K562 (cell line): Measurements from ENCODE around the gene USH2A.

Experiments used
- CBFA2T3 ChIP-seq: fragments of 450-650 bp; IDR thresholded peaks from 2 replicates; pipeline ENCODE4 v1.6.1; 2017
- COPS2 ChIP-seq: fragments of 450-650 bp; conservative IDR thresholded peaks from 2 replicates; pipeline ENCODE4 v1.6.1; 2016; ENCODE audit warnings: mild to moderate bottlenecking, moderate library complexity
- EGR1 ChIP-seq: fragments of 450-650 bp; conservative IDR thresholded peaks from 2 replicates; pipeline ENCODE4 v1.6.1; 2017; ENCODE audit warnings: mild to moderate bottlenecking
- EZH2 ChIP-seq: IDR thresholded peaks from 2 replicates; pipeline ENCODE4 v1.6.1; 2012; ENCODE audit warnings: low read depth, mild to moderate bottlenecking, inconsistent platforms, low read length, borderline replicate concordance
- TARDBP ChIP-seq: fragments of 450-650 bp; IDR thresholded peaks from 2 replicates; pipeline ENCODE4 v1.6.1; 2016
- ZNF134 ChIP-seq: fragments of 250-450 bp; sonication (Bioruptor Pico); conservative IDR thresholded peaks from 2 replicates; pipeline ENCODE4 v1.4.0; 2020
- ZNF274 ChIP-seq: IDR thresholded peaks from 2 replicates; pipeline ENCODE4 v1.6.1; 2011; ENCODE audit warnings: low read depth, mild to moderate bottlenecking, low read length, moderate library complexity, borderline replicate concordance
- ZNF717 ChIP-seq: fragments of 250-450 bp; sonication (Bioruptor Pico); IDR thresholded peaks from 2 replicates; pipeline ENCODE4 v1.5.0; 2021
- TF ChIP-seq, protein P1 (sequence below): sonication (generic); formaldehyde crosslinking; IDR thresholded peaks from 2 replicates; pipeline ENCODE4 v1.8.1; 2022; ENCODE audit warnings: missing genetic modification reagents
- TF ChIP-seq, protein P2 (sequence below): sonication (generic); formaldehyde crosslinking; IDR thresholded peaks from 2 replicates; pipeline ENCODE4 v1.9.0; 2022; ENCODE audit warnings: mild to moderate bottlenecking, missing genetic modification reagents
- TF ChIP-seq, protein P3 (sequence below): fragments of 250-450 bp; sonication (Bioruptor Pico); IDR thresholded peaks from 2 replicates; pipeline ENCODE4 v1.4.0; 2020; ENCODE audit warnings: mild to moderate bottlenecking, moderate library complexity
- TF ChIP-seq, protein P4 (sequence below): fragments of 250-450 bp; sonication (Bioruptor Pico); IDR thresholded peaks from 2 replicates; pipeline ENCODE4 v1.5.0; 2021; ENCODE audit warnings: mild to moderate bottlenecking, borderline replicate concordance
- TF ChIP-seq, protein P5 (sequence below): sonication (generic); formaldehyde crosslinking; IDR thresholded peaks from 2 replicates; pipeline ENCODE4 v1.8.0; 2022; ENCODE audit warnings: mild to moderate bottlenecking, low read depth, missing genetic modification reagents

DNA sequence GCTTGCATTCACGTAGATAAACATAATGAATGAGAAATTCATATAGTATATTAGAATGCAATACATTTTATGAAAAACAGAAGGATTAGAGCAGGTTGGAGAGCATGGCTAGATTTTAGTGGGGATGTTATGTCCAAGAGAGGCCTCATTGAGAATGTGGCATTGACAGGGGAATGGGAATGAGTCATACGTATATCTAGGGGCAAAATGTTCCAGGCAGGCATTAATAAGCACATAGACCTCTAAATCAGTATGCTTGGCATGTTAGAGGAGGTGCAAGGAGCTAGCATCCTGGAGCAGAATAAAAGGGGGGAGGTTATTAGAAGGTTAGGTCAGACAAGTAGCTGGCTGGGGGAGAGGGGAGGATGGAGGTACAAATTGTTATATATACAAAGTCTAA is 93.0 kb downstream of the USH2A start:
- TF ChIP-seq, protein P1, sequence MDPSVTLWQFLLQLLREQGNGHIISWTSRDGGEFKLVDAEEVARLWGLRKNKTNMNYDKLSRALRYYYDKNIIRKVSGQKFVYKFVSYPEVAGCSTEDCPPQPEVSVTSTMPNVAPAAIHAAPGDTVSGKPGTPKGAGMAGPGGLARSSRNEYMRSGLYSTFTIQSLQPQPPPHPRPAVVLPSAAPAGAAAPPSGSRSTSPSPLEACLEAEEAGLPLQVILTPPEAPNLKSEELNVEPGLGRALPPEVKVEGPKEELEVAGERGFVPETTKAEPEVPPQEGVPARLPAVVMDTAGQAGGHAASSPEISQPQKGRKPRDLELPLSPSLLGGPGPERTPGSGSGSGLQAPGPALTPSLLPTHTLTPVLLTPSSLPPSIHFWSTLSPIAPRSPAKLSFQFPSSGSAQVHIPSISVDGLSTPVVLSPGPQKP (CRISPR knock-in tag): no peak
- no peak for TF ChIP-seq CBFA2T3
- no peak for TF ChIP-seq ZNF134 (CRISPR knock-in tag)
- TF ChIP-seq, protein P2, sequence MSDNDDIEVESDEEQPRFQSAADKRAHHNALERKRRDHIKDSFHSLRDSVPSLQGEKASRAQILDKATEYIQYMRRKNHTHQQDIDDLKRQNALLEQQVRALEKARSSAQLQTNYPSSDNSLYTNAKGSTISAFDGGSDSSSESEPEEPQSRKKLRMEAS (CRISPR knock-in tag): no peak
- TF ChIP-seq, protein P3, sequence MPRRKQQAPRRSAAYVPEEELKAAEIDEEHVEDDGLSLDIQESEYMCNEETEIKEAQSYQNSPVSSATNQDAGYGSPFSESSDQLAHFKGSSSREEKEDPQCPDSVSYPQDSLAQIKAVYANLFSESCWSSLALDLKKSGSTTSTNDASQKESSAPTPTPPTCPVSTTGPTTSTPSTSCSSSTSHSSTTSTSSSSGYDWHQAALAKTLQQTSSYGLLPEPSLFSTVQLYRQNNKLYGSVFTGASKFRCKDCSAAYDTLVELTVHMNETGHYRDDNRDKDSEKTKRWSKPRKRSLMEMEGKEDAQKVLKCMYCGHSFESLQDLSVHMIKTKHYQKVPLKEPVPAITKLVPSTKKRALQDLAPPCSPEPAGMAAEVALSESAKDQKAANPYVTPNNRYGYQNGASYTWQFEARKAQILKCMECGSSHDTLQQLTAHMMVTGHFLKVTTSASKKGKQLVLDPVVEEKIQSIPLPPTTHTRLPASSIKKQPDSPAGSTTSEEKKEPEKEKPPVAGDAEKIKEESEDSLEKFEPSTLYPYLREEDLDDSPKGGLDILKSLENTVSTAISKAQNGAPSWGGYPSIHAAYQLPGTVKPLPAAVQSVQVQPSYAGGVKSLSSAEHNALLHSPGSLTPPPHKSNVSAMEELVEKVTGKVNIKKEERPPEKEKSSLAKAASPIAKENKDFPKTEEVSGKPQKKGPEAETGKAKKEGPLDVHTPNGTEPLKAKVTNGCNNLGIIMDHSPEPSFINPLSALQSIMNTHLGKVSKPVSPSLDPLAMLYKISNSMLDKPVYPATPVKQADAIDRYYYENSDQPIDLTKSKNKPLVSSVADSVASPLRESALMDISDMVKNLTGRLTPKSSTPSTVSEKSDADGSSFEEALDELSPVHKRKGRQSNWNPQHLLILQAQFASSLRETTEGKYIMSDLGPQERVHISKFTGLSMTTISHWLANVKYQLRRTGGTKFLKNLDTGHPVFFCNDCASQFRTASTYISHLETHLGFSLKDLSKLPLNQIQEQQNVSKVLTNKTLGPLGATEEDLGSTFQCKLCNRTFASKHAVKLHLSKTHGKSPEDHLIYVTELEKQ: no peak
- TF ChIP-seq ZNF274: no peak
- TF ChIP-seq, protein P4, sequence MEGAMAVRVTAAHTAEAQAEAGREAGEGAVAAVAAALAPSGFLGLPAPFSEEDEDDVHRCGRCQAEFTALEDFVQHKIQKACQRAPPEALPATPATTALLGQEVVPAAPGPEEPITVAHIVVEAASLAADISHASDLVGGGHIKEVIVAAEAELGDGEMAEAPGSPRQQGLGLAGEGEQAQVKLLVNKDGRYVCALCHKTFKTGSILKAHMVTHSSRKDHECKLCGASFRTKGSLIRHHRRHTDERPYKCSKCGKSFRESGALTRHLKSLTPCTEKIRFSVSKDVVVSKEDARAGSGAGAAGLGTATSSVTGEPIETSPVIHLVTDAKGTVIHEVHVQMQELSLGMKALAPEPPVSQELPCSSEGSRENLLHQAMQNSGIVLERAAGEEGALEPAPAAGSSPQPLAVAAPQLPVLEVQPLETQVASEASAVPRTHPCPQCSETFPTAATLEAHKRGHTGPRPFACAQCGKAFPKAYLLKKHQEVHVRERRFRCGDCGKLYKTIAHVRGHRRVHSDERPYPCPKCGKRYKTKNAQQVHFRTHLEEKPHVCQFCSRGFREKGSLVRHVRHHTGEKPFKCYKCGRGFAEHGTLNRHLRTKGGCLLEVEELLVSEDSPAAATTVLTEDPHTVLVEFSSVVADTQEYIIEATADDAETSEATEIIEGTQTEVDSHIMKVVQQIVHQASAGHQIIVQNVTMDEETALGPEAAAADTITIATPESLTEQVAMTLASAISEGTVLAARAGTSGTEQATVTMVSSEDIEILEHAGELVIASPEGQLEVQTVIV: no peak
- TF ChIP-seq TARDBP: no peak
- no peak for TF ChIP-seq EZH2
- TF ChIP-seq ZNF717 (CRISPR knock-in tag): no peak
- TF ChIP-seq COPS2: no peak
- TF ChIP-seq, protein P5, sequence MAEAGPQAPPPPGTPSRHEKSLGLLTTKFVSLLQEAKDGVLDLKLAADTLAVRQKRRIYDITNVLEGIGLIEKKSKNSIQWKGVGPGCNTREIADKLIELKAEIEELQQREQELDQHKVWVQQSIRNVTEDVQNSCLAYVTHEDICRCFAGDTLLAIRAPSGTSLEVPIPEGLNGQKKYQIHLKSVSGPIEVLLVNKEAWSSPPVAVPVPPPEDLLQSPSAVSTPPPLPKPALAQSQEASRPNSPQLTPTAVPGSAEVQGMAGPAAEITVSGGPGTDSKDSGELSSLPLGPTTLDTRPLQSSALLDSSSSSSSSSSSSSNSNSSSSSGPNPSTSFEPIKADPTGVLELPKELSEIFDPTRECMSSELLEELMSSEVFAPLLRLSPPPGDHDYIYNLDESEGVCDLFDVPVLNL: no peak
- no peak for TF ChIP-seq EGR1
